HG02759 (cell line): Measurements from ENCODE around the gene ATL3.
A peak's percentile ranks its signal among the peaks of the same experiment; 100 is the strongest.
"Not testable (repeated sequence)": the region's sequence is repeated elsewhere in the genome, so short reads cannot be mapped to it uniquely, and the experiment has no call there.

Experiments
- ATAC-seq: cut with Tn5 transposase; IDR thresholded peaks from one replicate; pipeline ENCODE4 v1.9.1; 2021; ENCODE audit warnings: mild to moderate bottlenecking, moderate library complexity; ENCODE audit not compliant: unreplicated experiment

ATL3 gene, protein sequence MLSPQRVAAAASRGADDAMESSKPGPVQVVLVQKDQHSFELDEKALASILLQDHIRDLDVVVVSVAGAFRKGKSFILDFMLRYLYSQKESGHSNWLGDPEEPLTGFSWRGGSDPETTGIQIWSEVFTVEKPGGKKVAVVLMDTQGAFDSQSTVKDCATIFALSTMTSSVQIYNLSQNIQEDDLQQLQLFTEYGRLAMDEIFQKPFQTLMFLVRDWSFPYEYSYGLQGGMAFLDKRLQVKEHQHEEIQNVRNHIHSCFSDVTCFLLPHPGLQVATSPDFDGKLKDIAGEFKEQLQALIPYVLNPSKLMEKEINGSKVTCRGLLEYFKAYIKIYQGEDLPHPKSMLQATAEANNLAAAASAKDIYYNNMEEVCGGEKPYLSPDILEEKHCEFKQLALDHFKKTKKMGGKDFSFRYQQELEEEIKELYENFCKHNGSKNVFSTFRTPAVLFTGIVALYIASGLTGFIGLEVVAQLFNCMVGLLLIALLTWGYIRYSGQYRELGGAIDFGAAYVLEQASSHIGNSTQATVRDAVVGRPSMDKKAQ

DNA sequence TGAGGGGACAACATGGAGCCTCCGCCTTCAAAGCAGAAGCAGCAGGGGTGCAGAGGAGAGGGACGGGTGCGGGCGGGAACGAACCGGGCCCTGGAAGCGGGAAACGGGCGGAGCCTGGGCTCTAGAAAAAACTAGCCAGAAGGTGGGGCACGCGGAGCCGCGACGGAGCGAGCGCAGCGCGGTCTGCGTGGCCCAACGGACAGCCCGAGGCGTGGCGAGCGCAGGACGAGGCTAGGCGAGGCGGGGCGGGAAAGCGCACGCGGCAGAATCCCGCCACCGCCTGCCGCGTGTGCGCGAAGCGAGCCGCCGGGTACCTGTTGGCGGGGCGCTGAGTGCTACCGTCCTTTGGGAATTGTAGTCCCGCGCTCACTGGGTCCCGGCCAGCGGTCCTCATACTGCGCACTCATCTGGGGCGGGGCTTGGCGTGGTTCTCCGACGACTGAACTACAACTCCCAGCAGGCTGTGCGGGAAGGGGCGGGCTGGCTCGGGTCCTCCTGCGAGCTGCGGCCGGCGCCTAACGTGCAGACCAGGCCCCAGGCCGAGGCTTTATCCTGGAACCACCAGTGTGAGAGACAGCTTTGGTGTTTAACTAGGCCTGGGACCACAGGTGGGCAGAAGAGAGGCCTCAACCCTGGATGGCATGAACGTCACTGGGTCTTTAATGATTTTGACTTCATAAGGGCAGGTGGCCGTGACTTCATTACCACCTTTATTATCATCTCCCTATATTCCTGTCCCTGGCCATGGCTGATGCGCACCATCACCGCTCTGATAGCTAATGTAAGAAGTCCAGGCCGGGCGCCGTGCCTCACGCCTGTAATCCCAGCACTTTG is at the start of gene ATL3:
Gene ATL3, minus strand, starts transcription at position 55 of the 834 bp plus-strand sequence. Its CDS starts 41 bp downstream, at position 14.
- ATAC-seq = peak; percentile 88

- no peak for ATAC-seq
Measured at GRCh38 chr11:63720611-63721010, 49.4 kb upstream of the ATL3 start.

- no peak for ATAC-seq
Measured at GRCh38 chr11:63719987-63720386, 48.8 kb upstream of the ATL3 start.

GRCh38 chr11:63719001-63719400 is 47.8 kb upstream of the ATL3 start:
- no peak for ATAC-seq

DNA sequence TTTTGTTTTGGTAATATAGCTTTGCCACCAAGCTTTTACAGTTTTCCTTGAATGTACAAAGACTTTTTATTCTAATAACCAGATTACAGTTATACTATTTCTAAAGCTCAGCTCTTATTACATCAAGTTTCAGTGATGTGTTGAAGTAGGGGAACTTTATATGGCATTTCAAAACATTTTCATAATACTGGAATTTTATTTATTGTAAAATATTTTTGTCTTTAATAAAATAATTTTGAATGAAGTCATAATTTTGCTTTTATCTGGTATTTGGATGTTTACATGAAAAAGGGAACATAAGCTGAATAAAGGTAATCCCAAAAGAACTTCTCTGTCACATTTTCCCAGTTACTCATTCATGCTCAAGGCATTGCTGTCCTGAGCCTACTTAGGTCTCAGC is 44.9 kb upstream of the ATL3 start:
- ATAC-seq = no peak

GRCh38 chr11:63713766-63714165 is 42.6 kb upstream of the ATL3 start:
- no peak for ATAC-seq

DNA sequence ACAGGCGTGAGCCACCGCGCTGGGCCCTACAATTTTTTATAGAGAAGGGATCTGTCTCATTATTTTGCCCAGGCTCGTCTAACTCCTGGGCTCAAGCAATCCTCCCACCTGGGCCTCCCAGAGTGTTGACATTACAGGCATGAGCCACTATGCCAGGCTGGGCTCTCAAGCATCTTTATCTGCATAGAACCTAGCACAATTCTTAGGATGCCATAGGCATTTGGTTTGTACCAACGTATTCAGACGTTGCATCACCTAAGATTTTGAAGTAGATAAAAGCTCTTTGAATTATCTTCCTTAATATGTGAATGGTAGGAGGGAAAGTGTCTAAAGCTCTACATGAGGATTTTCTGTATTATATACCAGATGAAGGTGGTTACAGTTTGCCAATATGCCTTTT is 40.7 kb upstream of the ATL3 start:
- ATAC-seq = no peak

- ATAC-seq = no peak
Measured at GRCh38 chr11:63710476-63711217, 39.5 kb upstream of the ATL3 start.

DNA sequence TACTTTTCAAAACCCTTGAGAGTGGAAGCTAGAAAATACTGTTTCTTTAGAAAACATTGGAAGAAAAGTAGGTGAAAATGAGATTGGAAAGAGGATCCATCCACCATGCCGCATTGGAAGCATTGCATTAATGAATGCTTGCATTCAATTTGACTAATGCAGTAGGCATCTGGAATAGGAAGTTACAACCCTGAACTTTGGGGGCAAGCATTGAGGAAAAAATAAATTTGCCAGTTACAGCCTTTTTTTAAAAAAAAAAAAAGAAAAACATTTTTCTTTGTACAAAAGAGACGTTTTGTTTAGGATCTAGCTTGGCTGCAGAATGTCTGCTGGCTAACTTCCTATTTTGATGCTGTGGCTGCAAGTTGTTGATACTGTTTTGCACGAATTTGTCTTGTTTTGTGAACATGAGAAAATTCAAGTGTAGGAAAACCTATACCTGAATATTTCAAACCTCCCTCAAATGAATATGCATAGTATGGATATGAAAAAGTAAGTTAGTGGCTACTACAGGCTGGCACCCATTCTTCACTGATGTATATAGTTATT is 38.2 kb upstream of the ATL3 start:
- ATAC-seq = no peak

GRCh38 chr11:63708764-63709163 is 37.6 kb upstream of the ATL3 start:
- ATAC-seq = no peak

DNA sequence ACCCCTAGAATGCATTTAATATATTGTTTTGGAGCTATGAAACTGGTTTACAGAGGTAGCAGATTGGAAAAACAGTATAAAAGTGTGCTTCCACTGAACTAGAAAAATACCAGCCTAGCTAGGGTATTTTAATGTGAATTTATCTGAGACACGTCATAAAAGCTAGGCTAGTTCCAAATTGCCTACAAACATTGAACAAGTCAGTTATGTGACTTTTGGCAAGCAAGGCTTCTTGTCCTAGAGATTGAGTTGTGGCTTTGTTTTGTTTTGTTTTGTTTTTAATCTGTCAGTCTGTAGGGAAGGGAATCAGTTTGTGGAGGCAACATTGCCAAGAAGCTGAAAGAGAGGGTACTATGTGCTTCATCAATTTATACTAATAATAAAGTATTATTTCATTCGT is 34.4 kb upstream of the ATL3 start:
- no peak for ATAC-seq

- no peak for ATAC-seq
Measured at GRCh38 chr11:63699896-63700295, 28.7 kb upstream of the ATL3 start.

GRCh38 chr11:63698976-63699733 is 28.0 kb upstream of the ATL3 start:
- no peak for ATAC-seq

- no peak for ATAC-seq
Measured at GRCh38 chr11:63694596-63694995, 23.4 kb upstream of the ATL3 start.

- no peak for ATAC-seq
Measured at GRCh38 chr11:63687845-63688244, 16.7 kb upstream of the ATL3 start.

DNA sequence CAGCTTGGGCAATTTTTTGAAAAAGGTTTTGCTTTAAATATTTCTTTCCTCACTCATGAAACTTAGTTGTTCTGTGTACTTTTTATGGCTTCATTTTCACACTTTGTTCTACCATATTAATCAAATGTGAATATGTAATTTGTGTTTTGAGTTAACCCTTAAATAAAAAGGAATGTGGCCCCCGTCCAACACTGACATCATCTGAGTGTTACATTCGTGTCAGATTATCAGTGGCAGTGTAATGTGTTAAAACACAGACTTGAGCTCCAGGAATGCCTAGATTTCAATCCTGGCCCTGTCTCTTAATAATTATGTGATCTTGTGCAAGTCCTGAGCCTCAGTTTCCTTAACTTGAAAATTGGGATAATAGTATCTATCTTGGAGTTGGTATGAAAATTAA is 15.8 kb upstream of the ATL3 start:
- ATAC-seq = no peak

DNA sequence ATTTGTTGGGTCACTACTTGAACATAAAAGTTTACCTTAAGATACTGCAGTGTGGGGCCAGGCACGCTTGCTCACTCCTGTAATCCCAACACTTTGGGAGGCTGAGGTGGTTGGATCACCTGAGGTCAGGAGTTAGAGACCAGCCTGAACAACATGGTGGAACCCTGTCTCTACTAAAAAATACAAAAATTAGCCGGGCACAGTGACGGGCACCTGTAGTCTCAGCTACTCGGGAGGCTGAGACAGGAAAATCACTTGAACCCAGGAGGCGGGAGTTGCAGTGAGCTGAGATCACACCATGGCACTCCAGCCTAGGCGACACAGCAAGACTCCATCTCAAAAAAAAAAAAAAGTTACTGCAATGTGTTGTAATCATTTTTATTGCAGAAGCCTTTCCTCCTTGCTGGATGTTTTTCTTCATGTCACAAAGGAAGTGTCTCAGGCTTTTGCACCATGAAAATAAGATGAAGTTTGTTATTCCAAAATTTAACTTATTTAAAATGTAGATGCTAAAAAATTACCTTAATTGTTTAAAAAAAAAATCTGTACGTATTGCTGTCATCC is 14.1 kb upstream of the ATL3 start:
- not testable (repeated sequence) for ATAC-seq

GRCh38 chr11:63683133-63683991 is 12.2 kb upstream of the ATL3 start:
- no peak for ATAC-seq
